GM21576 (cell line): ENCODE results near the gene RTTN.
"Not testable (repeated sequence)": the region's sequence is repeated elsewhere in the genome, so short reads cannot be mapped to it uniquely, and the experiment has no call there.

Experiments
- ATAC-seq: cut with Tn5 transposase; IDR thresholded peaks from one replicate; pipeline ENCODE4 v1.9.1; 2021; ENCODE audit warnings: mild to moderate bottlenecking, moderate library complexity; ENCODE audit not compliant: unreplicated experiment

Gene RTTN

GRCh38 chr18:69982417-69982816 is 223.1 kb downstream of the RTTN start:
- no peak for ATAC-seq

GRCh38 chr18:69981948-69982347 is 223.5 kb downstream of the RTTN start:
- ATAC-seq = peak; percentile 41

DNA sequence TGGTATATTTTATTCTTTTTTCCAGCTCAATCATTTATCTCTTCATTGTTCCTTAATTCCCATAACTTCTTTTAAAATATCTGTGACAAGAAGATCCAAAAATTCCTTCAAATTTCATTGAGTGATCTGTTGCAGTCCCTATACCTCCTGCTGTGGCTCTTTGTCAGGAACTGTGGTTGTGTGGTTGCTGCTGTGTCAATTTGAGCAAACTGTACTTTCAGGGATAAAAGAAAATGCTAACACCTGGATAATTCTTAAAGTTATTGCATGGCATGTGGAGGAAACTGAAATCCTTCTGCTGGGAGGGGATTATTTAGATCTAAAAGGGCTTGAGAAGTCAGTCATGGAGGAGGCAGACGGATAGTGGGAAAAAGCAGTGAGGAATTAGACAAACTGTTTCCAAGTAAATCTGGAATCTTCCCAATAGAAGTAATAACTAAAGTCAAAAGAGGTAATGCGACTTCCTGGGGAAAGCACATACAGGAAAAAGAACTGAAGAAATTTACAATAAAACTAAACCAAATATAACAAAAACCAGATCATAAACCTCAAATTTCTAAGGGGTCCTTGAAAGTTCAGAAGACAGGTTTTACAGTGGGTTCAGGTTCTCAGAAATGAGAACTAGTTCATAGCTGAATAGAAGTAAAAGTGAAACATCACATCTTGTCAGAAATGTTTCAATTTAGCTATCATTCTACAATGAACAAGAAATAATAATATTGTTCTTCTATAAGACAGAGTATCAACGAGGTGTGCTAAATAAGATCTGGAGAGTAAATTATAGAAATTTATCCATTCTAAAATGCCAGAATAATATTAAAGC is 224.3 kb downstream of the RTTN start:
- ATAC-seq = no peak

DNA sequence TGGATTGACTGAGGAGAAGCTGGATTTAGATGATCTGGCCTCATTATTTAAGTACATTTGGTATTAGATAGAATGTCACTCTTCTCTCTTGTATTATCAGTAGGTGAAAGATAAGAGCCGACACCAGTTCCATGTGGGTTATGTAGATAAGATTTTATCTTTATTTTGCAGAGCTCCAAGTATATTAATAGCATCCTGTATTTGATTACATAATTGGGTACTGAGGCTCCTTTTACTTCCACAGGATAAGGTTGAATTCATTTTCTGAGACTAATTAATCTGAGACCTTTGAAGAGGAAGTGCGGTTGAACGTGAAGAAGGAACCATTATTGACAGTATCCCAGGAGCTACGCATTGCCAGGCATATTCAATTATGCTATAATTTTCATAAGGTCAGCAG is 225.0 kb downstream of the RTTN start:
- no peak for ATAC-seq

GRCh38 chr18:69978732-69979715 is 226.5 kb downstream of the RTTN start:
- peak; percentile 84 for ATAC-seq

GRCh38 chr18:69975294-69975693 is 230.2 kb downstream of the RTTN start:
- ATAC-seq = not testable (repeated sequence)

GRCh38 chr18:69974365-69974764 is 231.1 kb downstream of the RTTN start:
- no peak for ATAC-seq

- ATAC-seq = no peak
These were observed 236.0 kb downstream of the RTTN start for GRCh38 chr18:69969491-69969890.

GRCh38 chr18:69968039-69968438 is 237.4 kb downstream of the RTTN start:
- peak; percentile 96 for ATAC-seq

DNA sequence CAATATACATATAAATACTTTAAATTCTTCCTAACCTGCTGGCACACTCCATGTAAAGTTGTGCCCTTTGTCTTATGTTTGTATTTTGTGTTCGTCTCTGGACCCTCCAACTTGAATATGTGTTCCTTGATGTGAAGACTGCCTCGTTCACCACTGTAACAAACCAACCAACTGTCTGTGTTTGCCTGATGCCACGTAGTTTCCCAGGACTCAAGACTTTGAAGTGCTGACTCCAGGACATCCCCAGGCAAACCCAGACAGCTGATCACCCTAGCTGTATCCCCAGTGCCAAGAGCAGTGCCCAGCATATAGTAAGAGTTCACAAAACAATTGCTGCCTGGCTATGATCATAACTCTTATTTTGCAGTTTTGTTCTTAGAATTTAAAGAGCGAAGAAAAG is 242.3 kb downstream of the RTTN start:
- no peak for ATAC-seq

- no peak for ATAC-seq
These were observed 243.8 kb downstream of the RTTN start for GRCh38 chr18:69961718-69962117.

GRCh38 chr18:69958422-69958821 is 247.1 kb downstream of the RTTN start:
- ATAC-seq = peak; percentile 46

GRCh38 chr18:69957747-69958146 is 247.7 kb downstream of the RTTN start:
- no peak for ATAC-seq

- ATAC-seq = no peak
These were observed 248.5 kb downstream of the RTTN start for GRCh38 chr18:69956665-69957620.

DNA sequence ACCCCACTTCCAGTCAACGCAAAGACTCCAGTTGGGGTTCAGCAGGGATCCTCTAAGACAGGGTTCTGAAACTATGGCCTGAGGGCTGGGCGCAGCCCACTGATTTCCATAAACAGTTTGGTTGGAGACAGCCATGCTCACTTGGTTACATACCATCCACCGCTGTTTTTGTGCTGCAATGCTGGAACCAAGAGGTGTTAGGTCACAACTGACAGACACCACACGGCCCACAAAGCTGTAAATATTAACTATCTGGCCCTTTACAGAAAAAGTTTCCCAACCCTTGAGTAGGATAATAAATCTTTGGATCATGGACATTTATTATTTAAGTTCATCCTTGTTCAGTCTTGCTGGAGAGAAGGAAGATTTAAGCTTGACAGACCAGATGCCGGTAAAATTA is 249.4 kb downstream of the RTTN start:
- ATAC-seq = peak; percentile 20

DNA sequence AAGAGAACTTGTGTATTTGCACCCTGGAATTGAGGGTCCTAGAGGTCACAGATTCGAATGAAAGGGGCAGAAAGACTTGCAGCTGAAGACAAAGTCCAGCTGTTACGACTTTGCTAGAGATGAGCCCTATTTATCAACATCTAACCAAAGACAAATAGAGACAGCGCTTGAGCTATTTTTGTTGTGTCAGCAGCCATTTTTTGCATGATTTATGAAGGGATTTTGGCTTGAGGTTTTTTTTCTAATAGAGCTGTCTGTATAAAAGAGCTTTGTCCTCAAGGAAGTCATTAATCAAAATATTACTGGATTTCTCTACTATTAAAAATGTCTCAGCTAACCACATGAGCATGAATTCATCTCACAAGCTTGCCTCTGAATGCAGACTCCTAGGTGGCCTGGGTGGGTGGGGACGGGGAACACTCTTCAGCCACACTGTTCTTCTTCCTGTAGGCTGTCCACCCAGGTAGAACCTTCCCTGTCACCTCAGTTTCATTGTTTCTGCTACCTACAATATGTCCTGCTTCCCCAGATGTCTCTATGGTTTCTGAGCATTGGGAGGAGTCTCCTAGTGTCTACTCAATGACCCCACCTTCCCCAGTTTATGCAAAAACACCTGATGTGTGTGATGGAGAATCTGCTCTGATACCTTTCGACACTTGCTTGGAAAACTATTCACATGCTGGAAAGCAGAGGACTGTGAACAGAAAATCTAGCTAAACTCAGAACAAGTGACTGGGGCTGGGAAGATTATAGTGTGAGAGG is 250.6 kb downstream of the RTTN start:
- ATAC-seq = peak; percentile 28

DNA sequence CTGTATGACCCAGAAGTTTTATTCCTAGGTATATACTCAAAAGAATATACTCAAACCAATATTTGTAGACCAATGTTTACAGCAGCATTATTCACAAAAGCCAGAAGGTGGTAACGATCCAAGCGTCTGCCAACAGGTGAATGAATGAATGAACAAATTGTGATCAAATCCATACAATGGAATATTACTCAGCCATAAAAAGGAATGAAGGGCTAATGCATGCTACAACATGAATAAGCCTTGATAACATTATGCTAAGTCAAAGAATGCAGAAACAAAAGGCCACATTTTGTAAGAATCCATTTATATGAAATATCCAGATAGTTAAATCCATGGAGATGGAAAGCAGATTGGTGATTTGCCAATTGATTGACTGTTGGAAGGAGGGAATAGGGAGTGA is 252.3 kb downstream of the RTTN start:
- ATAC-seq = no peak
